ENCODE measurements around the gene CFAP97D2.

DNA sequence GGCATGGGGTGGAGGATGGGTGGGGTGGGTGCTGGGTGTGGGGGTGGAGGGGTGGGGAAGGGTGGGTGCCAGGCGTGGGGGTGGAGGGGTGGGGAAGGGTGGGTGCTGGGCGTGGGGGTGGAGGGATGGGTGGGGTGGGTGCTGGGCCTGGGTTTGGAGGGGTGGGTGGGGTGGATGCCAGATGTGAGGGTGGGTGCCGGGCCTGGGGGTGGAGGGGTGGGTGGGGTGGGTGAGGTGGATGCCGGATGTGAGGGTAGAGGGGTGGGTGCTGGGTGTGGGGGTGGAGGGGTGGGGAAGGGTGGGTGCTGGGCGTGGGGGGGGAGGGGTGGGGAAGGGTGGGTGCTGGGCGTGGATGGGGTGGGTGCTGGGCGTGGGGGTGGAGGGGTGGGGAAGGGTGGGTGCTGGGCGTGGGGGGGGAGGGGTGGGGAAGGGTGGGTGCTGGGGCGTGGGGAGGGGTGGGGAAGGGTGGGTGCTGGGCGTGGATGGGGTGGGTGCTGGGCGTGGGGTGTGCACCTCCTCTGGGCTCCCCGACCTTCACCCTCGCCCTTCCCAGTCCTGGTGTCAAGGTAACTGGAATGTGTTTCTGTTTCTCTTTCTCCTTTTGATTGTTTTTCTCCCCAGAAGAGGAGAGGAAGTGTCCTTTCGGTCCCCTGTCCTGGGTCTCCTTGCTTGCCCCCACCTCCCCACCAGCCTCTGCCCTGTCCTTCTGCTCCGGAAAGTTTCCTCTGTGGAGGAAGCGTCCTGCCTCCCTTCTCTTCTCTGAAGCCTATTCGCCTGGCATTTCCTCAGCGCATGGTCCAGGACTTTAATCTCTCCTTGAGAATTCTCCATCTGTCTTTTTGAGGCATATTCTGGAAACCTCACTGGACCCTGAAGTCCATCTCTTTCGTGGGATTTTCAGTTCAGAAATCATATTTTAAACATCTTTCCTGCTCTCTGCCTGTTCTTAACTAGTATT, 22.9 kb upstream of the CFAP97D2 start:
- TF ChIP-seq ZNF274 (IDR thresholded peaks at IDR 0.05; ENCODE audit: low read depth, low read length) (no peak), YY1 (IDR thresholded peaks at IDR 0.05; ENCODE audit: insufficient read depth, insufficient read length) (no peak), SUZ12 (IDR thresholded peaks at IDR 0.05; ENCODE audit: extremely low read depth, insufficient read depth, insufficient read length) (no peak)
